WTC11 (cell line): ENCODE data around the gene GRK1. TPM values are rescaled to one million over a fixed set of nuclear protein-coding genes. Genes with fewer than 3 reads are reported as not detected.

Experiments used
- ATAC-seq: fragments of 200-7000 bp; cut with Tn5 transposase; 2 replicates; pipeline ENCODE4 v1.10.0; 2021; ENCODE audit warnings: mild to moderate bottlenecking, moderate library complexity
- CTCF ChIA-PET: fragments of 300-600 bp; sonication (Branson Sonifier 250); formaldehyde crosslinking; loops from one replicate; lab custom pipeline; 2021; ENCODE audit warnings: antibody characterized with exemption; lab: Charles Lee
- POLR2A ChIA-PET: fragments of 350-600 bp; sonication (Branson Sonifier 250); formaldehyde crosslinking; loops from one replicate; lab custom pipeline; 2021; ENCODE audit warnings: antibody characterized with exemption; lab: Charles Lee
- DNase-seq: peaks from one replicate; pipeline ENCODE4 v3.0.0; 2021; ENCODE audit warnings: low spot score
- H3K27ac Mint-ChIP-seq: 2 replicates; pipeline ENCODE4 v1.8.0; 2021; ENCODE audit warnings: mixed read lengths
- H3K27me3 Mint-ChIP-seq: 2 replicates; pipeline ENCODE4 v1.8.0; 2021; ENCODE audit warnings: low read depth, mild to moderate bottlenecking, moderate library complexity, mixed read lengths
- H3K36me3 Mint-ChIP-seq: 2 replicates; pipeline ENCODE4 v1.8.0; 2021; ENCODE audit warnings: mixed read lengths
- H3K4me1 Mint-ChIP-seq: 2 replicates; pipeline ENCODE4 v1.8.0; 2022; ENCODE audit warnings: mixed read lengths
- H3K4me3 Mint-ChIP-seq: 2 replicates; pipeline ENCODE4 v1.8.0; 2021; ENCODE audit warnings: mild to moderate bottlenecking, moderate library complexity, mixed read lengths
- H3K9me3 Mint-ChIP-seq: 2 replicates; pipeline ENCODE4 v1.8.0; 2021; ENCODE audit warnings: mixed read lengths
- ATF1 ChIP-seq: sonication (generic); formaldehyde crosslinking; IDR thresholded peaks from 2 replicates; pipeline ENCODE4 v1.8.1; 2023; ENCODE audit warnings: mild to moderate bottlenecking, moderate library complexity, missing genetic modification reagents
- CBFB ChIP-seq: sonication (generic); formaldehyde crosslinking; IDR thresholded peaks from 2 replicates; pipeline ENCODE4 v1.8.1; 2022; ENCODE audit warnings: mild to moderate bottlenecking, low read depth, missing genetic modification reagents
- CREB1 ChIP-seq: sonication (generic); formaldehyde crosslinking; IDR thresholded peaks from 2 replicates; pipeline ENCODE4 v1.8.0; 2023; ENCODE audit warnings: mild to moderate bottlenecking, missing genetic modification reagents
- CREM ChIP-seq: sonication (generic); formaldehyde crosslinking; IDR thresholded peaks from 2 replicates; pipeline ENCODE4 v1.8.1; 2022; ENCODE audit warnings: mild to moderate bottlenecking, missing genetic modification reagents, moderate library complexity
- CTCF ChIP-seq: fragments of 200-600 bp; IDR thresholded peaks from 2 replicates; pipeline ENCODE4 v1.8.0; 2022; ENCODE audit warnings: antibody characterized with exemption
- ELF4 ChIP-seq: sonication (generic); formaldehyde crosslinking; IDR thresholded peaks from 2 replicates; pipeline ENCODE4 v1.8.1; 2022; ENCODE audit warnings: low read depth, mild to moderate bottlenecking, moderate library complexity, missing genetic modification reagents
- ESRRA ChIP-seq: sonication (generic); formaldehyde crosslinking; IDR thresholded peaks from 2 replicates; pipeline ENCODE4 v1.8.1; 2022; ENCODE audit warnings: mild to moderate bottlenecking, missing genetic modification reagents, borderline replicate concordance
- FOXP4 ChIP-seq: sonication (generic); formaldehyde crosslinking; IDR thresholded peaks from 2 replicates; pipeline ENCODE4 v1.8.0; 2022; ENCODE audit warnings: mild to moderate bottlenecking, missing genetic modification reagents
- GABPB1 ChIP-seq: sonication (generic); formaldehyde crosslinking; IDR thresholded peaks from 2 replicates; pipeline ENCODE4 v1.8.1; 2023; ENCODE audit warnings: mild to moderate bottlenecking, missing genetic modification reagents
- GTF2I ChIP-seq: fragments of 250-450 bp; sonication (Bioruptor Pico); conservative IDR thresholded peaks from 2 replicates; pipeline ENCODE4 v1.4.0; 2021; ENCODE audit warnings: mild to moderate bottlenecking
- JUN ChIP-seq: sonication (generic); formaldehyde crosslinking; IDR thresholded peaks from 2 replicates; pipeline ENCODE4 v1.8.0; 2023; ENCODE audit warnings: mild to moderate bottlenecking, missing genetic modification reagents
- KAT7 ChIP-seq: sonication (generic); formaldehyde crosslinking; IDR thresholded peaks from 2 replicates; pipeline ENCODE4 v1.8.1; 2023; ENCODE audit warnings: missing genetic modification reagents, mild to moderate bottlenecking, borderline replicate concordance
- NFATC4 ChIP-seq: fragments of 250-450 bp; sonication (Bioruptor Pico); IDR thresholded peaks from 2 replicates; pipeline ENCODE4 v1.9.0; 2021; ENCODE audit warnings: mild to moderate bottlenecking
- NR1H2 ChIP-seq: sonication (generic); formaldehyde crosslinking; IDR thresholded peaks from 2 replicates; pipeline ENCODE4 v1.9.0; 2021; ENCODE audit warnings: mild to moderate bottlenecking, moderate library complexity, missing genetic modification reagents
- OVOL2 ChIP-seq: fragments of 250-450 bp; sonication (Bioruptor Pico); IDR thresholded peaks from 2 replicates; pipeline ENCODE4 v1.9.0; 2021; ENCODE audit warnings: mild to moderate bottlenecking, borderline replicate concordance
- RORB ChIP-seq: fragments of 250-450 bp; sonication (Bioruptor Pico); IDR thresholded peaks from 2 replicates; pipeline ENCODE4 v1.9.0; 2021; ENCODE audit warnings: mild to moderate bottlenecking
- SP1 ChIP-seq: sonication (generic); formaldehyde crosslinking; conservative IDR thresholded peaks from 2 replicates; pipeline ENCODE4 v1.8.1; 2022; ENCODE audit warnings: missing genetic modification reagents
- TCF7 ChIP-seq: sonication (generic); formaldehyde crosslinking; IDR thresholded peaks from 2 replicates; pipeline ENCODE4 v1.8.0; 2022; ENCODE audit warnings: mild to moderate bottlenecking, low read depth, missing genetic modification reagents, moderate library complexity
- ZNF232 ChIP-seq: sonication (generic); formaldehyde crosslinking; IDR thresholded peaks from 2 replicates; pipeline ENCODE4 v1.8.0; 2022; ENCODE audit warnings: mild to moderate bottlenecking, missing genetic modification reagents
- ZNF263 ChIP-seq: sonication (generic); formaldehyde crosslinking; IDR thresholded peaks from 2 replicates; pipeline ENCODE4 v1.8.1; 2022; ENCODE audit warnings: low read depth, mild to moderate bottlenecking, moderate library complexity, missing genetic modification reagents
- ZNF396 ChIP-seq: fragments of 250-450 bp; sonication (Bioruptor Pico); IDR thresholded peaks from 2 replicates; pipeline ENCODE4 v1.8.0; 2021; ENCODE audit warnings: mild to moderate bottlenecking, moderate library complexity, borderline replicate concordance
- total RNA-seq: library from RNA; stranded (reverse); gene quantifications from 3 replicates; pipeline ENCODE4 v1.2.3, GENCODE V29; 2021
- TF ChIP-seq, protein P1 (sequence below): sonication (generic); formaldehyde crosslinking; IDR thresholded peaks from 2 replicates; pipeline ENCODE4 v1.8.1; 2022; ENCODE audit warnings: mild to moderate bottlenecking, missing genetic modification reagents, moderate library complexity, borderline replicate concordance
- TF ChIP-seq, protein P2 (sequence below): fragments of 250-450 bp; sonication (Bioruptor Pico); IDR thresholded peaks from 2 replicates; pipeline ENCODE4 v2.1.2; 2022; ENCODE audit warnings: mild to moderate bottlenecking, moderate library complexity
- TF ChIP-seq, protein P3 (sequence below): sonication (generic); formaldehyde crosslinking; IDR thresholded peaks from 2 replicates; pipeline ENCODE4 v1.8.1; 2022; ENCODE audit warnings: low read depth, missing genetic modification reagents, borderline replicate concordance
- TF ChIP-seq, protein P4 (sequence below): sonication (generic); formaldehyde crosslinking; IDR thresholded peaks from 2 replicates; pipeline ENCODE4 v1.8.0; 2023; ENCODE audit warnings: missing genetic modification reagents
- TF ChIP-seq, protein P5 (sequence below): sonication (generic); formaldehyde crosslinking; IDR thresholded peaks from 2 replicates; pipeline ENCODE4 v1.8.1; 2022; ENCODE audit warnings: low read depth, mild to moderate bottlenecking, moderate library complexity, missing genetic modification reagents, borderline replicate concordance

The GRK1 gene
- total RNA-seq, 1 experiment from 2014 or later, result 0.17 TPM

- Mint-ChIP-seq H3K9me3 (no peaks in the 10 kb centered on the region; the same call in none of the 2 replicates), H3K4me1 (peaks cover 10% of the 10 kb centered on the region), H3K4me3 (no peak overlapping the region), H3K27me3 (peaks cover 5% of the 10 kb centered on the region), H3K36me3 (peaks cover 20% of the 10 kb centered on the region), H3K27ac (no peak overlapping the region)
- TF ChIP-seq SP1 (CRISPR knock-in tag) (no peak), GTF2I (no peak), OVOL2 (CRISPR knock-in tag) (no peak), FOXP4 (CRISPR knock-in tag) (no peak), ZNF396 (CRISPR knock-in tag) (no peak), CREM (CRISPR knock-in tag) (no peak), TCF7 (no peak), ATF1 (CRISPR knock-in tag) (no peak), ZNF232 (CRISPR knock-in tag) (no peak)
- TF ChIP-seq, protein P1, sequence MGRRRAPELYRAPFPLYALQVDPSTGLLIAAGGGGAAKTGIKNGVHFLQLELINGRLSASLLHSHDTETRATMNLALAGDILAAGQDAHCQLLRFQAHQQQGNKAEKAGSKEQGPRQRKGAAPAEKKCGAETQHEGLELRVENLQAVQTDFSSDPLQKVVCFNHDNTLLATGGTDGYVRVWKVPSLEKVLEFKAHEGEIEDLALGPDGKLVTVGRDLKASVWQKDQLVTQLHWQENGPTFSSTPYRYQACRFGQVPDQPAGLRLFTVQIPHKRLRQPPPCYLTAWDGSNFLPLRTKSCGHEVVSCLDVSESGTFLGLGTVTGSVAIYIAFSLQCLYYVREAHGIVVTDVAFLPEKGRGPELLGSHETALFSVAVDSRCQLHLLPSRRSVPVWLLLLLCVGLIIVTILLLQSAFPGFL (CRISPR knock-in tag), result no peak
- TF ChIP-seq, protein P2, sequence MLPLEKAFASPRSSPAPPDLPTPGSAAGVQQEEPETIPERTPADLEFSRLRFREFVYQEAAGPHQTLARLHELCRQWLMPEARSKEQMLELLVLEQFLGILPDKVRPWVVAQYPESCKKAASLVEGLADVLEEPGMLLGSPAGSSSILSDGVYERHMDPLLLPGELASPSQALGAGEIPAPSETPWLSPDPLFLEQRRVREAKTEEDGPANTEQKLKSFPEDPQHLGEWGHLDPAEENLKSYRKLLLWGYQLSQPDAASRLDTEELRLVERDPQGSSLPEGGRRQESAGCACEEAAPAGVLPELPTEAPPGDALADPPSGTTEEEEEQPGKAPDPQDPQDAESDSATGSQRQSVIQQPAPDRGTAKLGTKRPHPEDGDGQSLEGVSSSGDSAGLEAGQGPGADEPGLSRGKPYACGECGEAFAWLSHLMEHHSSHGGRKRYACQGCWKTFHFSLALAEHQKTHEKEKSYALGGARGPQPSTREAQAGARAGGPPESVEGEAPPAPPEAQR (CRISPR knock-in tag), result no peak
- ChIA-PET POLR2A (no interaction called here), CTCF (no interaction called here)
- no peak for DNase-seq
- no peak for ATAC-seq
These were observed 114.6 kb downstream of the GRK1 start for GRCh38 chr13:113781571-113781970.

DNA sequence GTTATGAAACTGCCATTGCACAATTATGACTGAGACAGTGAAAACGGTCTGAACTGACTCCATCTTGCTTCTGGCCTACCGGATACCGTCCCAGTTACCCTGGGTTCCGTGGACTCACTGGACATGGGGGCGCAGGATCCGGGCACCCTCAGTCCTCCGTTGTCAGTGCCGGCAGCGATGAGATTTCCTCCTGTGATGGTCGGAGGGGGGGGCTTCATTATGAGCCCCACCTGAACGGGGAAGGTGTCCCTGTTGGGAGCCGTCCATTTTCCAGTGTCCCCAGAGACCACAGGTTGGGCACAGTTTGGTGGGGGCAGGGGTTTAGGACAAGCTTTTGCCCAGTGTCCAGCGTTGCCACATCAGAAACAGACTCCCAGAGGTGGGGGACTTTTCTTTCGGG, 115.5 kb downstream of the GRK1 start:
- ChIA-PET POLR2A (no interaction called here), CTCF (no interaction called here)
- H3K4me3 Mint-ChIP-seq, result no peak overlapping the region
- H3K9me3 Mint-ChIP-seq, result no peaks in the 10 kb centered on the region; the same call in none of the 2 replicates
- H3K27me3 Mint-ChIP-seq, result peaks cover 5% of the 10 kb centered on the region
- TF ChIP-seq NFATC4 (CRISPR knock-in tag) (no peak), CBFB (CRISPR knock-in tag) (no peak), ZNF232 (CRISPR knock-in tag) (no peak), ELF4 (CRISPR knock-in tag) (no peak), JUN (no peak), ZNF263 (CRISPR knock-in tag) (no peak), ESRRA (CRISPR knock-in tag) (no peak), RORB (CRISPR knock-in tag) (no peak), NR1H2 (CRISPR knock-in tag) (no peak), CREB1 (no peak), GABPB1 (CRISPR knock-in tag) (no peak), CTCF (no peak), KAT7 (CRISPR knock-in tag) (no peak)
- TF ChIP-seq, protein P3, sequence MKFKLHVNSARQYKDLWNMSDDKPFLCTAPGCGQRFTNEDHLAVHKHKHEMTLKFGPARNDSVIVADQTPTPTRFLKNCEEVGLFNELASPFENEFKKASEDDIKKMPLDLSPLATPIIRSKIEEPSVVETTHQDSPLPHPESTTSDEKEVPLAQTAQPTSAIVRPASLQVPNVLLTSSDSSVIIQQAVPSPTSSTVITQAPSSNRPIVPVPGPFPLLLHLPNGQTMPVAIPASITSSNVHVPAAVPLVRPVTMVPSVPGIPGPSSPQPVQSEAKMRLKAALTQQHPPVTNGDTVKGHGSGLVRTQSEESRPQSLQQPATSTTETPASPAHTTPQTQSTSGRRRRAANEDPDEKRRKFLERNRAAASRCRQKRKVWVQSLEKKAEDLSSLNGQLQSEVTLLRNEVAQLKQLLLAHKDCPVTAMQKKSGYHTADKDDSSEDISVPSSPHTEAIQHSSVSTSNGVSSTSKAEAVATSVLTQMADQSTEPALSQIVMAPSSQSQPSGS, result no peak
- TF ChIP-seq, protein P4, sequence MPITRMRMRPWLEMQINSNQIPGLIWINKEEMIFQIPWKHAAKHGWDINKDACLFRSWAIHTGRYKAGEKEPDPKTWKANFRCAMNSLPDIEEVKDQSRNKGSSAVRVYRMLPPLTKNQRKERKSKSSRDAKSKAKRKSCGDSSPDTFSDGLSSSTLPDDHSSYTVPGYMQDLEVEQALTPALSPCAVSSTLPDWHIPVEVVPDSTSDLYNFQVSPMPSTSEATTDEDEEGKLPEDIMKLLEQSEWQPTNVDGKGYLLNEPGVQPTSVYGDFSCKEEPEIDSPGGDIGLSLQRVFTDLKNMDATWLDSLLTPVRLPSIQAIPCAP (CRISPR knock-in tag), result no peak
- TF ChIP-seq, protein P5, sequence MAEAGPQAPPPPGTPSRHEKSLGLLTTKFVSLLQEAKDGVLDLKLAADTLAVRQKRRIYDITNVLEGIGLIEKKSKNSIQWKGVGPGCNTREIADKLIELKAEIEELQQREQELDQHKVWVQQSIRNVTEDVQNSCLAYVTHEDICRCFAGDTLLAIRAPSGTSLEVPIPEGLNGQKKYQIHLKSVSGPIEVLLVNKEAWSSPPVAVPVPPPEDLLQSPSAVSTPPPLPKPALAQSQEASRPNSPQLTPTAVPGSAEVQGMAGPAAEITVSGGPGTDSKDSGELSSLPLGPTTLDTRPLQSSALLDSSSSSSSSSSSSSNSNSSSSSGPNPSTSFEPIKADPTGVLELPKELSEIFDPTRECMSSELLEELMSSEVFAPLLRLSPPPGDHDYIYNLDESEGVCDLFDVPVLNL (CRISPR knock-in tag), result no peak
- DNase-seq (no peak), ATAC-seq (no peak)
- no peak overlapping the region for H3K27ac Mint-ChIP-seq
- H3K4me1 Mint-ChIP-seq, result peaks cover 10% of the 10 kb centered on the region
- peaks cover 20% of the 10 kb centered on the region for H3K36me3 Mint-ChIP-seq
